Lower leg skin (tissue), 3 donors: ENCODE results near the gene ASIC1.

Experiments
- CTCF ChIP-seq, 3 donors: fragments of 450-650 bp; IDR thresholded peaks; one replicate each; pipeline ENCODE4 v1.5.1; 2016; ENCODE audit warnings: antibody characterized with exemption in 3 of 3, mild to moderate bottlenecking in 3 of 3, moderate library complexity in 2 of 3
- POLR2A ChIP-seq, 2 donors: fragments of 450-650 bp; IDR thresholded peaks; one replicate each; pipeline ENCODE4 v1.6.1; 2016 to 2017; ENCODE audit warnings: antibody characterized with exemption in 2 of 2, mild to moderate bottlenecking in 1 of 2, moderate library complexity in 1 of 2

DNA sequence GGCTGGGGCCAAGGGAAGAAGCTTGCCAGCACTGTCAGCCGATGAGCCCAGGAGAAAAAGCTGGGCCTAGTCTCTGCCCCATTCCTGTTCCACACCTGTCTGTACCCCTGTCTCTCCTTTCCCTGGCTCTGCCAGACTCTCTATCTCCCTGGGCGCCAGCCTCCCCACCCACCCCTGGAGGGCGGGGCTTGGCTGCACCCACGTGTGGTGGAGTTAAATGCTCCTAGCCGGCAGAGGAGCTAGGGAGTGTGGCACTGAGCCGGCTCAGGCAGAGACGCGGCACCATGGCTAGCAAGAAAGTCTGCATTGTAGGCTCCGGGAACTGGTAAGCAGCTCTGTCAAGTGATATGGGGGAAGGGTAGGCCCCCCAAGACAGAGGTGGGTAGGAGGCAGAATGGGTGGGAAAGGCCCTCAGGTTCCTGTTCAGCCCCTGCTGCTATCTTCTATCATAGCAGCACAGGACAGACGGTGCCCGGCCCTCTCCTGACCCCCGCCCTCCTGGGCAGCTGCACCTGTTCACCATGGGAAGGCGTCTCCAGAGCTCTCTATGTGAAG is 46.4 kb downstream of the ASIC1 start, which contains the start of gene GPD1:
- no peak for TF ChIP-seq CTCF (IDR thresholded peaks at IDR 0.05)
- TF ChIP-seq POLR2A (IDR thresholded peaks at IDR 0.05) = no peak
